Sigmoid colon (tissue), 4 donors: ENCODE results near the gene ABLIM2.

Experiments
- CTCF ChIP-seq, 4 experiments: fragments of 450-650 bp in 3 of 4; fragments of 200-600 bp in 1 of 4; IDR thresholded peaks; one replicate each; pipeline ENCODE4 v1.5.1; 2016 to 2019; ENCODE audit warnings: antibody characterized with exemption in 4 of 4, mild to moderate bottlenecking in 3 of 4, moderate library complexity in 2 of 4
- EP300 ChIP-seq, 4 donors: sonication (generic); formaldehyde crosslinking; IDR thresholded peaks; one replicate each; pipeline ENCODE4 v1.6.1; 2017; ENCODE audit warnings: antibody characterized with exemption in 4 of 4

- TF ChIP-seq CTCF (IDR thresholded peaks at IDR 0.05), result no peak
- peak in 1 of 4 donors; percentile 6 for TF ChIP-seq EP300 (IDR thresholded peaks at IDR 0.05)
These were observed 202.3 kb downstream of the ABLIM2 start for GRCh38 chr4:7956270-7956808.
